ENCODE results near the gene SLC25A42. TPM values are rescaled to one million over a fixed set of nuclear protein-coding genes. Genes with fewer than 3 reads are reported as not detected.

Gene SLC25A42
- total RNA-seq, 2 donors from 2014 or later: 18.2 to 27.7 TPM

DNA sequence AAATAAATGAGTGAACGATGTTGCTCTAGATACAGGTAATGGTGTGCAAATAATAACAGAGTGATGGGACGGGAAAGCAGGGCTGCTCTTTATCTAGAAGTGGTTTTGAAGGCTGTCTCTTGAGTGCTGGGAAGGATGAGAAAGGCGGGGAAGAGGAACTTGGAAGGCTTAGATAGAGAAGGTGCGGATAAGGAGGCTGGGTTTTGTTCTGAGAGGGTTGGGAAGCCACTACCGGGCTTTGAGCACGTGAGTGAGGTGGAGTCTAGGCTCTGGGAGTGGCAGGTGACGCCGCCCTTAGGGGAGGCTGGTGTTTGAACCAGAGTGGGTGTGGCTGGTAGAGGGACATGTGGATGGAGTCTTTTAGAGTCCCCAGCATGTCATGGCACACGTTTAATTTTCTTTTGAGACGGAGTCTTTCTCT, 29.6 kb upstream of the SLC25A42 start:
- Mint-ChIP-seq H3K4me1 (ENCODE audit: low read depth) (peaks cover 38% of the 10 kb centered on the region), H3K27ac (peak overlapping the region; percentile 79), H3K36me3 (ENCODE audit: insufficient read depth in 2 of 2) (peaks cover 6 to 15% of the 10 kb centered on the region in 2 donors), H3K27me3 (ENCODE audit: low read depth) (no peaks in the 10 kb centered on the region), H3K9me3 (no peaks in the 10 kb centered on the region), H3K4me3 (peak overlapping the region; percentile 88 to 89)
- ATAC-seq (replicated peaks in 1 of 2): peak; percentile 66 to 68
- peak; percentile 73 to 85 for DNase-seq

DNA sequence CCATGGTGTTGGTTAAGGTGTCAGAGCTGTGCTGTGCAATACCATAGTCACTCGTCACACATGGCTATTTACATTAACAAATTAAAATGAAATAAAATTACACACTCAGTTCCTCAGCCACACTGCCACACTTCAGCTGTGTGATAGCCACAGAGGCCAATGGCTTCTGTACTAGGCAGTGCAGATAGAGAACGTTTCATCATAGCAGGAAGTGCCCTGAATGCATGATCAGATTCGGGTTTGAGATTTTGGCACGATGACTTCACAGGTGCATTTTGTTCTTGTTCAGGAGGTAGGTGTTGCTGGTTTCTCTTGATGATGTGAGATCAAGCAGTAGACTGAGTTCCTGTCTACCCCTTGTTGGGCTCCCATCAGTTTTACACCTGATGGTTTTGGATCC, 23.9 kb upstream of the SLC25A42 start:
- Mint-ChIP-seq H3K4me1 (ENCODE audit: low read depth) (peaks cover 29% of the 10 kb centered on the region), H3K4me3 (peak overlapping the region in 1 of 2 donors; percentile 61), H3K36me3 (ENCODE audit: insufficient read depth in 2 of 2) (peaks cover 2 to 13% of the 10 kb centered on the region in 2 donors), H3K9me3 (no peaks in the 10 kb centered on the region), H3K27ac (peak overlapping the region; percentile 73), H3K27me3 (ENCODE audit: low read depth) (no peaks in the 10 kb centered on the region)
- ATAC-seq (replicated peaks in 1 of 2): peak; percentile 69 to 85
- DNase-seq: peak; percentile 8 to 36

DNA sequence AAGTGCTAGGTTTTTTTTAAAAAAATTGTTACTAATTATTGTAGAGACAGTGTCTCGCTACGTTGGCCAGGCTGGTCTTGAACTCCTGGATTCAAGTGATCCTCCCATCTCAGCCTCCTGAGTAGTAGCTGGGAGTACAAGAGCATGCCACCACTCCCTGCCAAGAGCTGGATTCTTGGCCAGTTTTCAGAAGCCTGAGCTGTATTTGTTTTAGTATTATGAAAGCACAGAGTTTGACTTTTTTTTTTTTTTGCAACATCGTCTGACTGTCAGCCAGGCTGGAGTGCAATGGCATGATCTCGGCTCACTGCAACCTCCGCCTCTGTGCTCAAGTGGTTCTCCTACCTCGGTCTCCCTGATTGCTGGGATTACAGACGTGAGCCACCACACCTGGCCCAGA, 23.4 kb upstream of the SLC25A42 start:
- H3K4me3 Mint-ChIP-seq: no peak overlapping the region
- H3K9me3 Mint-ChIP-seq: no peaks in the 10 kb centered on the region
- ATAC-seq (replicated peaks in 1 of 2): no peak

DNA sequence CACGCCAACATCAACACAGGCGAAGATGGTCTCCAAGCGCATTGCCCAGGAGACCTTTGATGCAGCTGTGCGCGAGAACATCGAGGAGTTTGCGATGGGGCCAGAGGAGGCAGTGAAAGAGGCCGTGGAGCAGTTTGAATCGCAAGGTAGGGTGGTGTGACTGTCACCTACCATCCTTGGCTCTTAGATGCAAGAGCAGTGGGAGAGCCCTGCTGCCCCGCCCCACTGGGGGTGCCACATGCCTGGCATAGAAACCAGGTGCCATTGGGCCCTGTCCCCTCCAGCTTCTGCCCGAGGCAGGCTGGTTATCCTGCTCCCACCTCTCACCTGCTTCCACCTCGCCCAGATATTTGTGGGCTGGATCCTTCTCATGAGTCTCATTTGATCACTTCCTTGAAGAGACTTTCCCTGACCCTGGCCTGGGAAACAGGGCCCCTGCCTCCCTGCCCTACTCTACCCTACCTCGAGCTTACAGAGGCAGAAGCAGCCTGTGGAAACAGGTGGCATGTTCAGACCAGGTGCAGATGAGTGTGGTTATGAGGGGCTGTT, 21.0 kb upstream of the SLC25A42 start:
- no peaks in the 10 kb centered on the region for H3K27me3 Mint-ChIP-seq (ENCODE audit: low read depth)
- DNase-seq: no peak
- H3K36me3 Mint-ChIP-seq (ENCODE audit: insufficient read depth in 2 of 2): peaks cover 0 to 21% of the 10 kb centered on the region in 2 donors
- H3K4me3 Mint-ChIP-seq: no peak overlapping the region
- H3K4me1 Mint-ChIP-seq (ENCODE audit: low read depth): peaks cover 22% of the 10 kb centered on the region
- no peak for ATAC-seq (replicated peaks in 1 of 2)
- H3K27ac Mint-ChIP-seq: no peak overlapping the region
- no peaks in the 10 kb centered on the region for H3K9me3 Mint-ChIP-seq

More for the DNA sequence above, 23.4 kb upstream of the SLC25A42 start:
- DNase-seq: no peak
- Mint-ChIP-seq H3K27me3 (ENCODE audit: low read depth) (no peaks in the 10 kb centered on the region), H3K4me1 (ENCODE audit: low read depth) (peaks cover 29% of the 10 kb centered on the region), H3K36me3 (ENCODE audit: insufficient read depth in 2 of 2) (peaks cover 2 to 13% of the 10 kb centered on the region in 2 donors), H3K27ac (peak overlapping the region; percentile 73)

GRCh38 chr19:19043481-19043880, 20.3 kb upstream of the SLC25A42 start:
- H3K4me1 Mint-ChIP-seq (ENCODE audit: low read depth): peaks cover 22% of the 10 kb centered on the region
- H3K9me3 Mint-ChIP-seq: no peaks in the 10 kb centered on the region
- no peak overlapping the region for H3K4me3 Mint-ChIP-seq
- peaks cover 0 to 25% of the 10 kb centered on the region in 2 donors for H3K36me3 Mint-ChIP-seq (ENCODE audit: insufficient read depth in 2 of 2)
- H3K27me3 Mint-ChIP-seq (ENCODE audit: low read depth): no peaks in the 10 kb centered on the region
- no peak for DNase-seq
- H3K27ac Mint-ChIP-seq: no peak overlapping the region
- no peak for ATAC-seq (replicated peaks in 1 of 2)

GRCh38 chr19:19043881-19044280, 19.9 kb upstream of the SLC25A42 start:
- DNase-seq: no peak
- H3K4me3 Mint-ChIP-seq: no peak overlapping the region

DNA sequence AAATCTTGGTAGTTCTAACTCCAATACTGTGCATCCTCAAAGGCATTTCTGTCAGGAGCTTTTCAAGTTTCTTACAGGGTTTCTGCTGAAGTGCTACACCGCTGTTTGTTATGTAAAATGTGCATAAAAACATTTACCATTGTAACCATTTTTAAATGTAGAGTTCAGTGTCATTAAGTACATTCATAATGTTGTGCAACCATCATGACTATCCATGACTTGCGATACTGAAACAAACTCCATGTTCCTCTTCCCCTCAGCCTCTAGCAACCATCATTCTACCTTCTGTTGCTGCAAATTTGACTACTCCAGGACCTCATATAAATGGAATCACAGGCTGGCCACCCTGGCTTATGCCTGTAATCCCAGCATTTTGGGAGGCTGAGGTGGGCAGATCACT, 14.4 kb upstream of the SLC25A42 start:
- Mint-ChIP-seq H3K27ac (no peak overlapping the region), H3K36me3 (ENCODE audit: insufficient read depth in 2 of 2) (peaks cover 0 to 18% of the 10 kb centered on the region in 2 donors), H3K27me3 (ENCODE audit: low read depth) (no peaks in the 10 kb centered on the region), H3K4me1 (ENCODE audit: low read depth) (no peaks in the 10 kb centered on the region), H3K4me3 (no peak overlapping the region), H3K9me3 (no peaks in the 10 kb centered on the region)
- no peak for DNase-seq
- no peak for ATAC-seq (replicated peaks in 1 of 2)

More at GRCh38 chr19:19043881-19044280, 19.9 kb upstream of the SLC25A42 start:
- no peaks in the 10 kb centered on the region for H3K27me3 Mint-ChIP-seq (ENCODE audit: low read depth)
- H3K27ac Mint-ChIP-seq: no peak overlapping the region
- peaks cover 0 to 25% of the 10 kb centered on the region in 2 donors for H3K36me3 Mint-ChIP-seq (ENCODE audit: insufficient read depth in 2 of 2)
- no peaks in the 10 kb centered on the region for H3K9me3 Mint-ChIP-seq
- peaks cover 20% of the 10 kb centered on the region for H3K4me1 Mint-ChIP-seq (ENCODE audit: low read depth)
- no peak for ATAC-seq (replicated peaks in 1 of 2)

DNA sequence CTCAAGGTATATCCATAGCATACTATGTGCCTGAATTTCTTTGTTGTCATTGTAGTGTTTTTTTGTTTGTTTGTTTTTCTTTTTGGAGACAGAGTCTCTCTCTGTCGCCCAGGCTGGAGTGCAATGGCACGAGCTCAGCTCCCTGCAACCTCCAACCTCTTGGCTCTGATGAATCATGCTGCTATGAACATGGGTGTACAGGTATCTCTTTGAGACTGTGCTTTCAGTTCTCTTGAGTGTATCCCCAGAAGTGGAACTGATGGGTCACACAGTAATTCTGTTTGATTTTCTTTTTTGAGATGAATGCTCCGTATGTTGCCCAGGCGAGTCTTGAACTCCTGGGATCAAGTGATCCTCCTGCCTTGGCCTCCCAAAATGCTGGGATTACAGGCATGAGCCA, 13.7 kb upstream of the SLC25A42 start:
- H3K4me3 Mint-ChIP-seq: no peak overlapping the region
- no peaks in the 10 kb centered on the region for H3K4me1 Mint-ChIP-seq (ENCODE audit: low read depth)
- H3K27me3 Mint-ChIP-seq (ENCODE audit: low read depth): no peaks in the 10 kb centered on the region
- H3K27ac Mint-ChIP-seq: no peak overlapping the region
- DNase-seq: no peak
- ATAC-seq (replicated peaks in 1 of 2): peak in 1 of 2 donors; percentile 26
- H3K9me3 Mint-ChIP-seq: no peaks in the 10 kb centered on the region
- peaks cover 0 to 18% of the 10 kb centered on the region in 2 donors for H3K36me3 Mint-ChIP-seq (ENCODE audit: insufficient read depth in 2 of 2)

DNA sequence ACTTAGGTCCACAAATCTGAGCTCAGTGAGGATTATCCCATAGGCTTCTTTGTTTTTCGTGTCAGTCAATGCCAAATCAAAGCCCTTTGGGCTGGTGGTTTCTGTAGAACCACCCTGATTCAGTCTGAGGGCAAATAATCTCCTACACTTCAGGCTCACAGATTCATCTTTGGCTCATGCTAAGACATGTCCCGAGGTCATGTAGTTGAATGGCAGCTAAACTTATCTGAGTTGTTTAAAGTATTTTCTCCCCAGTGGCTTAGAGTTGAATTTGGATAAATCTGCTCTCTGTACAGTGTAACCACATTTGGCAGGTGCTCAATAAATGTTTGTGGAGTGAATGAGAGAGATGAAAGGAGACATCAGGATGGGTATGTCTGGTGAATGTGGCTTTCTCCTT, 13.1 kb upstream of the SLC25A42 start:
- no peak overlapping the region for H3K27ac Mint-ChIP-seq
- ATAC-seq (replicated peaks in 1 of 2): no peak
- no peak for DNase-seq
- H3K4me1 Mint-ChIP-seq (ENCODE audit: low read depth): no peaks in the 10 kb centered on the region
- no peak overlapping the region for H3K4me3 Mint-ChIP-seq
- peaks cover 0 to 18% of the 10 kb centered on the region in 2 donors for H3K36me3 Mint-ChIP-seq (ENCODE audit: insufficient read depth in 2 of 2)
- no peaks in the 10 kb centered on the region for H3K27me3 Mint-ChIP-seq (ENCODE audit: low read depth)
- no peaks in the 10 kb centered on the region for H3K9me3 Mint-ChIP-seq

GRCh38 chr19:19051478-19052213, 12.1 kb upstream of the SLC25A42 start:
- Mint-ChIP-seq H3K27ac (no peak overlapping the region), H3K27me3 (ENCODE audit: low read depth) (no peaks in the 10 kb centered on the region), H3K9me3 (no peaks in the 10 kb centered on the region), H3K4me1 (ENCODE audit: low read depth) (no peaks in the 10 kb centered on the region), H3K36me3 (ENCODE audit: insufficient read depth in 2 of 2) (peaks cover 1 to 12% of the 10 kb centered on the region in 2 donors), H3K4me3 (no peak overlapping the region)
- no peak for DNase-seq
- ATAC-seq (replicated peaks in 1 of 2): no peak

DNA sequence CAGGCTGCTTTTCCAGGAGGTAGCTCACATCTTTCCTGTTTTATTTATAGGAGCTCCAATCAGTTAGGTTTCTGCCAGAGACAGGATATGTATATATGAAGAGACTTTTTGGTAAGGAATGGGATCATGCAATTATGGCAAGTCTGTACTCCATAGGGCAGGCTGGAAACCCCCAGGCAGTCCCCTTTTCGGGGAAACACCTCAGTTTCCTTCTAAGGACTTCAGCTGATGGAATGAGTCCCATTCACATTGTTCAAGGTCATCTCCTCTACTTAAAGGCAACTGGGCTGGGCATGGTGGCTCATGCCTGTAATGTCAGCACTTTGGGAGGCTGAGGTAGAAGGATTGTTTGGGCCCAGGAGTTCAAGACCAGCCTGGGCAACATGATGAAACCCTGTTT, 10.9 kb upstream of the SLC25A42 start:
- no peak for ATAC-seq (replicated peaks in 1 of 2)
- no peak for DNase-seq
- peaks cover 1 to 6% of the 10 kb centered on the region in 2 donors for H3K36me3 Mint-ChIP-seq (ENCODE audit: insufficient read depth in 2 of 2)
- no peaks in the 10 kb centered on the region for H3K4me1 Mint-ChIP-seq (ENCODE audit: low read depth)
- no peak overlapping the region for H3K4me3 Mint-ChIP-seq
- no peaks in the 10 kb centered on the region for H3K9me3 Mint-ChIP-seq
- peak overlapping the region; percentile 38 for H3K27ac Mint-ChIP-seq
- no peaks in the 10 kb centered on the region for H3K27me3 Mint-ChIP-seq (ENCODE audit: low read depth)

GRCh38 chr19:19053508-19054314, 10.1 kb upstream of the SLC25A42 start:
- ATAC-seq (replicated peaks in 1 of 2) (peak; percentile 67 to 73), DNase-seq (peak; percentile 64 to 72)
- no peak overlapping the region for H3K27ac Mint-ChIP-seq
- no peak overlapping the region for H3K4me3 Mint-ChIP-seq
- H3K27me3 Mint-ChIP-seq (ENCODE audit: low read depth): no peaks in the 10 kb centered on the region
- no peaks in the 10 kb centered on the region for H3K9me3 Mint-ChIP-seq
- H3K36me3 Mint-ChIP-seq (ENCODE audit: insufficient read depth in 2 of 2): peaks cover 1 to 4% of the 10 kb centered on the region in 2 donors
- no peaks in the 10 kb centered on the region for H3K4me1 Mint-ChIP-seq (ENCODE audit: low read depth)

DNA sequence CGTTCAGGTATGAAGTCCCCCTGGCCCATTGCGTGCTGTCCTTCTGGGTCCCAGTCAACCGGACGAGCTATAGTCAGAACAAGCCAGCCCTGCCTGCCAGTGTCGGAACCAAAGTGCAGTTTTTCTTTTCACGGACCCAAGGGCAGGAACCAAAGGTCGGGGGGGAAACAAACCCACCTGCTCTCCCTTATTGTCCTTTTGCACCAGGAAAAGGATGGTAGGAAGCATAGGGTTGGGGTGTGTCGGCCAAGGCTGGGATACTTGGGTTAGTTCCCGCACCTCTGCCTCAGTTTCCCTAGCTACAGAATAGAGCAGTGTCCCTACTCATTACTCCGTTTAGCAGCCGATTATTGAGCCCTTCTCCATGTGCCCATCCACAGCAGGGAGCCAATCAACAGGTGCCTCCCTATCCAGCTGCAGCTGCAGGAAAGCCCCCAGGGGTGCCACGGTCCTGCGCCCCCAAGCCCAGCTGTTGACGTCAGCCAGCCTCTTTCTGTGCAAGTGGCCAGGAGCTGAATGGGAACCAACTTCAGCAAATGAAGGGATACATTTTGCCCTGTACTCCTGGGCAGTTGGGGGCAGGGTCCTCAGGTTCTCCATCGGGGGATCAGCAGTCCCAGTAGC, 9.4 kb upstream of the SLC25A42 start:
- DNase-seq: no peak
- H3K27ac Mint-ChIP-seq: no peak overlapping the region
- ATAC-seq (replicated peaks in 1 of 2): no peak
- no peaks in the 10 kb centered on the region for H3K27me3 Mint-ChIP-seq (ENCODE audit: low read depth)
- H3K4me3 Mint-ChIP-seq: no peak overlapping the region
- no peaks in the 10 kb centered on the region for H3K4me1 Mint-ChIP-seq (ENCODE audit: low read depth)
- no peaks in the 10 kb centered on the region for H3K9me3 Mint-ChIP-seq
- peaks cover 1 to 4% of the 10 kb centered on the region in 2 donors for H3K36me3 Mint-ChIP-seq (ENCODE audit: insufficient read depth in 2 of 2)
